Type B pancreatic cell (in vitro differentiated cells): Measurements from ENCODE around the gene SEPTIN5. TPM values are rescaled to one million over a fixed set of nuclear protein-coding genes. Genes with fewer than 3 reads are reported as not detected.
"Not testable (repeated sequence)": the region's sequence is repeated elsewhere in the genome, so short reads cannot be mapped to it uniquely, and the experiment has no call there.

Experiments
- DNase-seq: peaks from one replicate; pipeline ENCODE4 v3.0.0; 2021; ENCODE audit warnings: mixed read lengths; ENCODE audit not compliant: unreplicated experiment; ENCODE audit errors: extremely low spot score
- H3K27ac Mint-ChIP-seq: 2 replicates; pipeline ENCODE4 v1.8.0; 2021; ENCODE audit warnings: mild to moderate bottlenecking, mixed read lengths
- H3K27me3 Mint-ChIP-seq: 2 replicates; pipeline ENCODE4 v1.8.0; 2021; ENCODE audit warnings: mixed read lengths
- H3K36me3 Mint-ChIP-seq: 2 replicates; pipeline ENCODE4 v1.8.0; 2021; ENCODE audit warnings: mixed read lengths
- H3K4me1 Mint-ChIP-seq: one replicate; pipeline ENCODE4 v1.8.0; 2021; ENCODE audit warnings: mixed read lengths; ENCODE audit not compliant: unreplicated experiment
- H3K4me3 Mint-ChIP-seq: 2 replicates; pipeline ENCODE4 v1.8.0; 2021; ENCODE audit warnings: mild to moderate bottlenecking, mixed read lengths
- H3K9me3 Mint-ChIP-seq: 2 replicates; pipeline ENCODE4 v1.8.0; 2021; ENCODE audit warnings: mixed read lengths
- CTCF ChIP-seq: fragments of 200-600 bp; sonication (generic); conservative IDR thresholded peaks from 2 replicates; pipeline ENCODE4 v1.5.0; 2021; ENCODE audit warnings: antibody characterized with exemption, mild to moderate bottlenecking
- total RNA-seq: library from RNA; stranded (reverse); gene quantifications from 2 replicates; pipeline ENCODE4 v1.2.1, GENCODE V29; 2021; ENCODE audit warnings: low replicate concordance

The SEPTIN5 gene
- total RNA-seq, 1 donor from 2014 or later = 45.7 TPM

- peak within 1 kb of the TSS; percentile 70 for H3K4me3 Mint-ChIP-seq
- H3K9me3 Mint-ChIP-seq = no peaks in the 10 kb centered on the region
- peaks cover 78% of the 10 kb centered on the region for H3K27me3 Mint-ChIP-seq
- TF ChIP-seq CTCF = peak; percentile 12
- no peak for DNase-seq
- no peak within 1 kb of the TSS for H3K27ac Mint-ChIP-seq
- peaks cover 17% of the 10 kb centered on the region for H3K36me3 Mint-ChIP-seq
- H3K4me1 Mint-ChIP-seq = no peaks in the 10 kb centered on the region
Measured at GRCh38 chr22:19723232-19723982, 9.1 kb downstream of the SEPTIN5 start, which contains the start of gene GP1BB. Gene GP1BB, plus strand, starts transcription at chr22:19723539. Its CDS starts 31 bp downstream, at chr22:19723570.

- Mint-ChIP-seq H3K36me3 (peaks cover 17% of the 10 kb centered on the region), H3K4me3 (peak overlapping the region; percentile 71), H3K27ac (no peak overlapping the region), H3K9me3 (no peaks in the 10 kb centered on the region), H3K4me1 (no peaks in the 10 kb centered on the region), H3K27me3 (peaks cover 84% of the 10 kb centered on the region)
- TF ChIP-seq CTCF = peak; percentile 54
- DNase-seq = no peak
Measured at GRCh38 chr22:19723983-19724827, 9.9 kb downstream of the SEPTIN5 start.

GRCh38 chr22:19724927-19725661 is 10.8 kb downstream of the SEPTIN5 start:
- H3K4me3 Mint-ChIP-seq = peak overlapping the region; percentile 71
- no peak for TF ChIP-seq CTCF
- DNase-seq = no peak
- H3K27me3 Mint-ChIP-seq = peaks cover 78% of the 10 kb centered on the region
- H3K9me3 Mint-ChIP-seq = no peaks in the 10 kb centered on the region
- H3K36me3 Mint-ChIP-seq = peaks cover 13% of the 10 kb centered on the region
- H3K27ac Mint-ChIP-seq = no peak overlapping the region
- H3K4me1 Mint-ChIP-seq = no peaks in the 10 kb centered on the region

GRCh38 chr22:19726064-19726788 is 11.9 kb downstream of the SEPTIN5 start:
- peaks cover 73% of the 10 kb centered on the region for H3K27me3 Mint-ChIP-seq
- not testable (repeated sequence) for H3K4me1 Mint-ChIP-seq, DNase-seq, H3K36me3 Mint-ChIP-seq, H3K9me3 Mint-ChIP-seq, H3K27ac Mint-ChIP-seq, H3K4me3 Mint-ChIP-seq

GRCh38 chr22:19727310-19728150 is 13.2 kb downstream of the SEPTIN5 start:
- H3K36me3 Mint-ChIP-seq = no peaks in the 10 kb centered on the region
- no peaks in the 10 kb centered on the region for H3K9me3 Mint-ChIP-seq
- H3K4me3 Mint-ChIP-seq = peak overlapping the region; percentile 22
- DNase-seq = no peak
- H3K27me3 Mint-ChIP-seq = peaks cover 65% of the 10 kb centered on the region
- no peak for TF ChIP-seq CTCF
- no peaks in the 10 kb centered on the region for H3K4me1 Mint-ChIP-seq
- no peak overlapping the region for H3K27ac Mint-ChIP-seq
